ENCODE data around the gene ZNRF1. TPM values are rescaled to one million over a fixed set of nuclear protein-coding genes. Genes with fewer than 3 reads are reported as not detected.

ZNRF1 gene
- total and polyA plus RNA-seq, 2 of the 13 experiments (the other 11 are each of a cell fraction or from before 2014, with no cell fraction given) = 43.9 to 58.7 TPM

DNA sequence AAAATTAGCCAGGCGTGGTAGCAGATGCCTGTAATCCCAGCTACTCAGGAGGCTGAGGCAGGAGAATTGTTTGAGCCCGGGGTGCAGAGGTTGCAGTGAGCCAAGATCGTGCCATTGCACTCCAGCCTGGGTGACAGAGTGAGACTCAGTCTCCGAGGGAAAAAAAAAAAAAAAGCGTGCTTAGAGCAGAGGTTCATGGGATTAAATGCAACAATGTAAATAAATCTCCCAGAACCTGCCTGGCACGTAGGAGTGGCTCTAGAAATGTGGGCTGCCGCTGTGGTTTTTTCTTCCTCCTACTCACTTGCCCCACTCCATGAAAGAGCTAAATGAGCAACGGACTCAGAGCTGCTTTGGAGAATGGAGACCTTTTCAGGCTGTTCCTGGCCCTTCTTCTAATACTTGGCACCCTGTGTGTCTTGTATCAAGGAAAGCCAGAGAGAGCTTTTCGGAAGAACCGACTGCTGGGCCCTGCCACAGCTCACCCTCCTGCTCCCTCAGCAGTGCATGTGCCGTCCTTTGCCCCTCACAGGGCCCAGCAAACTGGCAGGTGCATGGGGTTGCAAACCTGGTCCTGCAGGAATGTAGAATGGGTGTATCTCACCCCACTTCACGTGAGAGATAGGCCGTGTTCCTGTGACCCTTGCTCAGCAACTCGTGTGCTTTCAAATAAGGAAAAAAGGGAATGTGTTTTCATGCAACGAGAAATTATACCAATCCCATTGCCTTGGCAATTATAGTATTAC, 65.8 kb downstream of the ZNRF1 start (continued):
- TF ChIP-seq PATZ1 (CRISPR knock-in tag; IDR thresholded peaks at IDR 0.05) (0 out of 2 replicates have a peak, but pooled peaks have one; percentile 7), ZNF7 (CRISPR knock-in tag; IDR thresholded peaks at IDR 0.05) (no peak), ZNF431 (CRISPR knock-in tag; IDR thresholded peaks at IDR 0.05; ENCODE audit: borderline replicate concordance, low read depth) (no peak), AFF4 (CRISPR knock-in tag; IDR thresholded peaks at IDR 0.05) (no peak), MZF1 (CRISPR knock-in tag; IDR thresholded peaks at IDR 0.05; ENCODE audit: borderline replicate concordance) (no peak), MYC (CRISPR knock-in tag; IDR thresholded peaks at IDR 0.05; ENCODE audit: borderline replicate concordance) (no peak), FOXA1 (IDR thresholded peaks at IDR 0.05) (no peak), FOXA1 (CRISPR knock-in tag; IDR thresholded peaks at IDR 0.05) (0 out of 2 replicates have a peak, but pooled peaks have one; percentile 1), XRCC5 (optimal IDR thresholded peaks at IDR 0.05; ENCODE audit: low read length) (peak; percentile 40), ZNF280B (CRISPR knock-in tag; IDR thresholded peaks at IDR 0.05; ENCODE audit: borderline replicate concordance) (no peak), NCOA5 (CRISPR knock-in tag; IDR thresholded peaks at IDR 0.05) (no peak), ZNF343 (CRISPR knock-in tag; IDR thresholded peaks at IDR 0.05) (no peak), ZMAT3 (CRISPR knock-in tag; conservative IDR thresholded peaks at IDR 0.05) (0 out of 2 replicates have a peak, but pooled peaks have one; percentile 44), ZNF143 (CRISPR knock-in tag; IDR thresholded peaks at IDR 0.05) (peak; percentile 84), TEAD2 (CRISPR knock-in tag; IDR thresholded peaks at IDR 0.05) (no peak), ZKSCAN8 (CRISPR knock-in tag; IDR thresholded peaks at IDR 0.05; ENCODE audit: borderline replicate concordance) (0 out of 2 replicates have a peak, but pooled peaks have one; percentile 39), ADNP (CRISPR knock-in tag; IDR thresholded peaks at IDR 0.05) (peak; percentile 35; the same call in 1 of the 2 replicates), TCF7L2 (IDR thresholded peaks at IDR 0.05; ENCODE audit: low read depth, low read length) (no peak)
- TF ChIP-seq, protein P1, sequence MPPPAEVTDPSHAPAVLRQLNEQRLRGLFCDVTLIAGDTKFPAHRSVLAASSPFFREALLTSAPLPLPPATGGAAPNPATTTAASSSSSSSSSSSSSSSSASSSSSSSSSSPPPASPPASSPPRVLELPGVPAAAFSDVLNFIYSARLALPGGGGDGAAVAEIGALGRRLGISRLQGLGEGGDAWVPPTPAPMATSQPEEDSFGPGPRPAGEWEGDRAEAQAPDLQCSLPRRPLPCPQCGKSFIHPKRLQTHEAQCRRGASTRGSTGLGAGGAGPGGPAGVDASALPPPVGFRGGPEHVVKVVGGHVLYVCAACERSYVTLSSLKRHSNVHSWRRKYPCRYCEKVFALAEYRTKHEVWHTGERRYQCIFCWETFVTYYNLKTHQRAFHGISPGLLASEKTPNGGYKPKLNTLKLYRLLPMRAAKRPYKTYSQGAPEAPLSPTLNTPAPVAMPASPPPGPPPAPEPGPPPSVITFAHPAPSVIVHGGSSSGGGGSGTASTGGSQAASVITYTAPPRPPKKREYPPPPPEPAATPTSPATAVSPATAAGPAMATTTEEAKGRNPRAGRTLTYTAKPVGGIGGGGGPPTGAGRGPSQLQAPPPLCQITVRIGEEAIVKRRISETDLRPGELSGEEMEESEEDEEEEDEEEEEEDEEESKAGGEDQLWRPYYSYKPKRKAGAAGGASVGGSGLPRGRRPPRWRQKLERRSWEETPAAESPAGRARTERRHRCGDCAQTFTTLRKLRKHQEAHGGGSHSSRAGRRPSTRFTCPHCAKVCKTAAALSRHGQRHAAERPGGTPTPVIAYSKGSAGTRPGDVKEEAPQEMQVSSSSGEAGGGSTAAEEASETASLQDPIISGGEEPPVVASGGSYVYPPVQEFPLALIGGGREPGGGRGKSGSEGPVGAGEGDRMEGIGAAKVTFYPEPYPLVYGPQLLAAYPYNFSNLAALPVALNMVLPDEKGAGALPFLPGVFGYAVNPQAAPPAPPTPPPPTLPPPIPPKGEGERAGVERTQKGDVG (CRISPR knock-in tag; IDR thresholded peaks at IDR 0.05; ENCODE audit: borderline replicate concordance) = no peak

Measured in HepG2 (cell line).